GM21360 (cell line): ENCODE measurements around the gene SLC4A8.

Experiments used
- ATAC-seq: cut with Tn5 transposase; IDR thresholded peaks from one replicate; pipeline ENCODE4 v1.9.1; 2021; ENCODE audit warnings: mild to moderate bottlenecking, moderate library complexity; ENCODE audit not compliant: unreplicated experiment

SLC4A8 gene

GRCh38 chr12:51393676-51394545, 30.7 kb upstream of the SLC4A8 start:
- no peak for ATAC-seq

GRCh38 chr12:51395283-51396230, 29.1 kb upstream of the SLC4A8 start:
- peak; percentile 33 for ATAC-seq

GRCh38 chr12:51397670-51398069, 27.0 kb upstream of the SLC4A8 start:
- ATAC-seq: no peak

GRCh38 chr12:51399891-51400290, 24.7 kb upstream of the SLC4A8 start:
- no peak for ATAC-seq

GRCh38 chr12:51401020-51401419, 23.6 kb upstream of the SLC4A8 start:
- ATAC-seq: no peak

GRCh38 chr12:51401486-51401885, 23.1 kb upstream of the SLC4A8 start:
- ATAC-seq: no peak

GRCh38 chr12:51401900-51402299, 22.7 kb upstream of the SLC4A8 start:
- ATAC-seq: no peak

- ATAC-seq: no peak
Measured at GRCh38 chr12:51403159-51403558, 21.5 kb upstream of the SLC4A8 start.

GRCh38 chr12:51403681-51404136, 20.9 kb upstream of the SLC4A8 start:
- no peak for ATAC-seq

- ATAC-seq: no peak
Measured at GRCh38 chr12:51404627-51405026, 20.0 kb upstream of the SLC4A8 start.

- ATAC-seq: no peak
Measured at GRCh38 chr12:51405801-51406207, 18.8 kb upstream of the SLC4A8 start.

GRCh38 chr12:51406290-51406689, 18.3 kb upstream of the SLC4A8 start:
- no peak for ATAC-seq

- no peak for ATAC-seq
Measured at GRCh38 chr12:51406859-51407258, 17.8 kb upstream of the SLC4A8 start.

GRCh38 chr12:51407604-51408003, 17.0 kb upstream of the SLC4A8 start:
- ATAC-seq: no peak

GRCh38 chr12:51409846-51410245, 14.8 kb upstream of the SLC4A8 start:
- ATAC-seq: no peak

GRCh38 chr12:51413149-51413548, 11.5 kb upstream of the SLC4A8 start:
- no peak for ATAC-seq

- ATAC-seq: no peak
Measured at GRCh38 chr12:51413791-51414190, 10.8 kb upstream of the SLC4A8 start.

GRCh38 chr12:51415931-51416330, 8.7 kb upstream of the SLC4A8 start:
- no peak for ATAC-seq

GRCh38 chr12:51417826-51418225, 6.8 kb upstream of the SLC4A8 start:
- ATAC-seq: no peak

- no peak for ATAC-seq
Measured at GRCh38 chr12:51419425-51420193, 5.0 kb upstream of the SLC4A8 start.
